Endothelial cell of umbilical vein (primary cell): ENCODE measurements around the gene TMEM95. TPM values are rescaled to one million over a fixed set of nuclear protein-coding genes. Genes with fewer than 3 reads are reported as not detected.

Source experiments
- BruUV-seq: library from RNA; stranded (reverse); fragments of 400-500 nt; replicated peaks from 2 replicates; lab custom pipeline; 2021; lab: Mats Ljungman, UMichigan
- CTCF ChIA-PET: fragments of 300-600, 350-600 bp; sonication (Branson Sonifier 250); formaldehyde crosslinking; loops from one replicate; lab custom pipeline; 2021; ENCODE audit warnings: antibody characterized with exemption, inconsistent platforms; lab: Charles Lee
- POLR2A ChIA-PET: fragments of 300-600, 350-600 bp; sonication (Branson Sonifier 250); formaldehyde crosslinking; loops from one replicate; lab custom pipeline; 2021; ENCODE audit warnings: antibody characterized with exemption, inconsistent platforms; lab: Charles Lee
- DNase-seq: peaks from one replicate; pipeline ENCODE4 v3.0.0-alpha.2; 2011; ENCODE audit warnings: low read depth, low spot score
- FAIRE-seq: peaks from 2 replicates; lab custom pipeline; 2011; peaks lifted over from hg19 to GRCh38; lab: Jason Lieb, UNC
- H2AFZ ChIP-seq: 2 replicates; pipeline ENCODE4 v1.6.0; 2012; ENCODE audit warnings: low read depth, low read length, control low read depth, inconsistent platforms
- H3K27ac ChIP-seq: 2 replicates; pipeline ENCODE4 v1.5.1; 2011; ENCODE audit warnings: low read depth, mild to moderate bottlenecking, control low read depth, low read length, moderate library complexity; ENCODE audit not compliant: insufficient read depth
- H3K27me3 ChIP-seq, 2 experiments: 2 replicates each; pipeline versions ENCODE4 v1.6.0 to v1.6.1; 2011; ENCODE audit warnings: low read length in 2 of 2, mixed read lengths in 1 of 2; ENCODE audit not compliant: control insufficient read depth in 2 of 2, insufficient read depth in 2 of 2
- H3K36me3 ChIP-seq, 2 experiments: 2 replicates in 1 of 2; 3 replicates in 1 of 2; pipeline ENCODE4 v1.5.1; 2011; ENCODE audit warnings: low read length in 2 of 2, mild to moderate bottlenecking in 1 of 2, moderate library complexity in 1 of 2; ENCODE audit not compliant: control insufficient read depth in 2 of 2, insufficient read depth in 2 of 2; ENCODE audit errors: extremely low read depth in 1 of 2
- H3K4me1 ChIP-seq: 3 replicates; pipeline ENCODE4 v1.5.1; 2011; ENCODE audit warnings: mild to moderate bottlenecking, low read length; ENCODE audit not compliant: control insufficient read depth, insufficient read depth; ENCODE audit errors: extremely low read depth
- H3K4me2 ChIP-seq: 2 replicates; pipeline ENCODE4 v1.6.1; 2011; ENCODE audit warnings: low read length, control low read depth, mixed read lengths; ENCODE audit not compliant: insufficient read depth
- H3K4me3 ChIP-seq, 3 experiments: fragments of 200-600 bp in 1 of 3; sonication (generic), shearing (Covaris generic) in 1 of 3; replicated peaks in 1 of 3; 2 replicates each; pipeline ENCODE4 v1.5.1; 2011 to 2016; ENCODE audit warnings: control low read depth in 3 of 3, low read length in 3 of 3, mild to moderate bottlenecking in 2 of 3, inconsistent platforms in 1 of 3, low read depth in 1 of 3, moderate library complexity in 1 of 3; ENCODE audit not compliant: insufficient read depth in 1 of 3
- H3K79me2 ChIP-seq: 2 replicates; pipeline ENCODE4 v1.6.0; 2012; ENCODE audit warnings: low read length, inconsistent platforms; ENCODE audit not compliant: control insufficient read depth, insufficient read depth
- H3K9ac ChIP-seq: replicated peaks from 2 replicates; pipeline ENCODE3; 2011; ENCODE audit warnings: low read length, control low read depth; ENCODE audit not compliant: insufficient read depth; ENCODE audit errors: extremely low read depth
- H3K9me1 ChIP-seq: replicated peaks from 3 replicates; pipeline ENCODE4 v1.6.0; 2011; ENCODE audit warnings: mild to moderate bottlenecking, low read length; ENCODE audit not compliant: control insufficient read depth, insufficient read depth; ENCODE audit errors: extremely low read depth
- H3K9me3 ChIP-seq: replicated peaks from 2 replicates; pipeline ENCODE4 v1.5.1; 2012; ENCODE audit warnings: low read length, inconsistent platforms; ENCODE audit not compliant: control insufficient read depth, insufficient read depth
- H4K20me1 ChIP-seq: replicated peaks from 2 replicates; pipeline ENCODE3; 2011; ENCODE audit warnings: mild to moderate bottlenecking, low read length; ENCODE audit not compliant: control insufficient read depth, insufficient read depth; ENCODE audit errors: extremely low read depth
- CTCF ChIP-seq, 2 donors: IDR thresholded peaks; 1 replicate in 1 of 2; 2 replicates in 1 of 2; pipeline ENCODE4 v1.5.1; 2011; ENCODE audit warnings: low read length in 2 of 2, mild to moderate bottlenecking in 2 of 2, moderate library complexity in 2 of 2, control low read depth in 1 of 2, inconsistent platforms in 1 of 2, low read depth in 1 of 2; ENCODE audit not compliant: insufficient read depth in 1 of 2; ENCODE audit errors: extremely low read depth in 1 of 2
- EZH2 ChIP-seq: IDR thresholded peaks from 2 replicates; pipeline ENCODE4 v1.6.1; 2012; ENCODE audit warnings: borderline replicate concordance, low read depth, mild to moderate bottlenecking, moderate library complexity, low read length, inconsistent platforms; ENCODE audit not compliant: severe bottlenecking
- FOS ChIP-seq: IDR thresholded peaks from 2 replicates; pipeline ENCODE4 v1.6.1; 2011; ENCODE audit warnings: mild to moderate bottlenecking, low read length, moderate library complexity, borderline replicate concordance; ENCODE audit not compliant: insufficient read depth
- GATA2 ChIP-seq: IDR thresholded peaks from 2 replicates; pipeline ENCODE4 v1.7.0; 2011; ENCODE audit warnings: low read depth, mild to moderate bottlenecking, moderate library complexity, mixed read lengths, low read length; ENCODE audit not compliant: insufficient read length, insufficient read depth
- JUN ChIP-seq: IDR thresholded peaks from 2 replicates; pipeline ENCODE4 v1.6.1; 2011; ENCODE audit warnings: borderline replicate concordance, low read depth; ENCODE audit not compliant: insufficient read length, insufficient read depth
- MAX ChIP-seq: IDR thresholded peaks from 2 replicates; pipeline ENCODE4 v1.6.1; 2011; ENCODE audit not compliant: insufficient read depth, insufficient read length
- MYC ChIP-seq: IDR thresholded peaks from one replicate; pipeline ENCODE4 v1.6.1; 2011; ENCODE audit warnings: mild to moderate bottlenecking, low read depth, low read length
- POLR2A ChIP-seq: IDR thresholded peaks from 2 replicates; pipeline ENCODE4 v1.6.1; 2012; ENCODE audit warnings: low read depth, mild to moderate bottlenecking, control low read depth, low read length
- POLR2AphosphoS5 ChIP-seq: IDR thresholded peaks from 2 replicates; pipeline ENCODE4 v1.6.1; 2012; ENCODE audit warnings: low read depth, mild to moderate bottlenecking, control low read depth, low read length, moderate library complexity; ENCODE audit not compliant: insufficient read depth
- dilution Hi-C: fragments of 300-500 bp; cut with MboI; formaldehyde crosslinking; loops from one replicate; pipeline ENCODE4 v1.15.0; 2019; ENCODE audit warnings: low sequenced_read_pairs; ENCODE audit not compliant: extremely low pct_ligation_motif_present
- intact Hi-C: fragments of 100-400 bp; cut with micrococcal nuclease; formaldehyde crosslinking; loops from one replicate; pipeline ENCODE4 v1.10.0; 2022
- polyA plus RNA-seq, 4 experiments: library from polyadenylated mRNA; depleted of rRNA in 3 of 4; stranded (reverse) in 3 of 4; unstranded in 1 of 4; fragments of >200 nt; gene quantifications; 2 replicates each; pipeline versions ENCODE4 v1.2.1 to v1.2.3, GENCODE V29; 2011 to 2012; ENCODE audit warnings: missing spikeins in 1 of 4
- total RNA-seq: library from RNA; stranded (reverse); gene quantifications from 2 replicates; pipeline ENCODE4 v1.2.3, GENCODE V29; 2021

Gene TMEM95
- total and polyA plus RNA-seq, 2 donors (not counting 3 experiments of a cell fraction or from before 2014, with no cell fraction given) = not detected

GRCh38 chr17:7322520-7323194 lies 32.3 kb upstream of the TMEM95 start:
- Histone ChIP-seq H3K4me1 (no peaks in the 10 kb centered on the region), H3K79me2 (peaks cover 2% of the 10 kb centered on the region), H3K4me2 (no peak overlapping the region), H3K36me3 (peaks cover 11 to 52% of the 10 kb centered on the region in 2 experiments), H3K9ac (no peak overlapping the region), H3K27ac (no peak overlapping the region), H2AFZ (no peak overlapping the region), H3K9me1 (no peaks in the 10 kb centered on the region), H3K27me3 (no peaks in the 10 kb centered on the region), H4K20me1 (no peaks in the 10 kb centered on the region), H3K4me3 (no peak overlapping the region), H3K9me3 (no peaks in the 10 kb centered on the region)
- no peak for DNase-seq
- TF ChIP-seq CTCF (IDR thresholded peaks at IDR 0.05; ENCODE audit: extremely low read depth in 1 of 2, insufficient read depth in 1 of 2, low read depth in 1 of 2, low read length in 2 of 2) (no peak), POLR2AphosphoS5 (no peak), JUN (no peak), EZH2 (no peak), POLR2A (no peak), MYC (no peak), FOS (no peak), GATA2 (no peak), MAX (no peak)
- FAIRE-seq = no peak
- intact Hi-C loops (no loop called here), dilution Hi-C loops (no loop called here)
- CTCF ChIA-PET = no interaction called here
- POLR2A ChIA-PET = no interaction called here
- no TSS peak for BruUV-seq
